ENCODE measurements around the gene ILF3.

Gene ILF3

GRCh38 chr19:10686661-10687517 lies 32.7 kb downstream of the ILF3 start:
- no peak for DNase-seq (ENCODE audit: low read depth in 1 of 2, low spot score in 1 of 2)
- TF ChIP-seq REST (IDR thresholded peaks at IDR 0.05; ENCODE audit: insufficient replicate concordance, low read depth) (no peak), GABPA (IDR thresholded peaks at IDR 0.05; ENCODE audit: low read depth) (no peak), CTCF (IDR thresholded peaks at IDR 0.05; ENCODE audit: insufficient read depth, low read length) (no peak), SPI1 (IDR thresholded peaks at IDR 0.05; ENCODE audit: borderline replicate concordance, low read depth) (no peak), POLR2AphosphoS5 (IDR thresholded peaks at IDR 0.05; ENCODE audit: low read depth) (no peak)
- no peaks in the 10 kb centered on the region for H3K27me3 ChIP-seq (ENCODE audit: insufficient read depth, poor library complexity, severe bottlenecking)
- H3K27ac ChIP-seq (replicated peaks) = no peak overlapping the region
- no peak overlapping the region for H3K4me3 ChIP-seq (replicated peaks; ENCODE audit: insufficient read depth, low read length)

GRCh38 chr19:10687518-10688288 lies 33.6 kb downstream of the ILF3 start:
- Histone ChIP-seq H3K27me3 (ENCODE audit: insufficient read depth, poor library complexity, severe bottlenecking) (no peaks in the 10 kb centered on the region), H3K4me3 (replicated peaks; ENCODE audit: insufficient read depth, low read length) (no peak overlapping the region), H3K27ac (replicated peaks) (no peak overlapping the region)
- TF ChIP-seq POLR2AphosphoS5 (IDR thresholded peaks at IDR 0.05; ENCODE audit: low read depth) (peak; percentile 30; the same call in 1 of the 2 replicates), CTCF (IDR thresholded peaks at IDR 0.05; ENCODE audit: insufficient read depth, low read length) (no peak)
- no peak for DNase-seq (ENCODE audit: low read depth in 1 of 2, low spot score in 1 of 2)

- TF ChIP-seq CTCF (IDR thresholded peaks at IDR 0.05; ENCODE audit: insufficient read depth, low read length) (no peak), POLR2AphosphoS5 (IDR thresholded peaks at IDR 0.05; ENCODE audit: low read depth) (peak; percentile 59; the same call in 1 of the 2 replicates)
- DNase-seq (ENCODE audit: low read depth in 1 of 2, low spot score in 1 of 2) = no peak
Measured at GRCh38 chr19:10688545-10689280, 34.6 kb downstream of the ILF3 start.

GRCh38 chr19:10690341-10690781 lies 36.2 kb downstream of the ILF3 start:
- Histone ChIP-seq H3K4me3 (replicated peaks; ENCODE audit: insufficient read depth, low read length) (no peak overlapping the region), H3K27me3 (ENCODE audit: insufficient read depth, poor library complexity, severe bottlenecking) (no peaks in the 10 kb centered on the region), H3K27ac (replicated peaks) (no peak overlapping the region)
- peak in 1 of 2 experiments; percentile 22 for DNase-seq (ENCODE audit: low read depth in 1 of 2, low spot score in 1 of 2)
- TF ChIP-seq SPI1 (IDR thresholded peaks at IDR 0.05; ENCODE audit: borderline replicate concordance, low read depth) (no peak), REST (IDR thresholded peaks at IDR 0.05; ENCODE audit: insufficient replicate concordance, low read depth) (no peak), POLR2AphosphoS5 (IDR thresholded peaks at IDR 0.05; ENCODE audit: low read depth) (no peak; the same call in 1 of the 2 replicates), CTCF (IDR thresholded peaks at IDR 0.05; ENCODE audit: insufficient read depth, low read length) (no peak), GABPA (IDR thresholded peaks at IDR 0.05; ENCODE audit: low read depth) (no peak)

More at GRCh38 chr19:10688545-10689280, 34.6 kb downstream of the ILF3 start:
- Histone ChIP-seq H3K27me3 (ENCODE audit: insufficient read depth, poor library complexity, severe bottlenecking) (no peaks in the 10 kb centered on the region), H3K4me3 (replicated peaks; ENCODE audit: insufficient read depth, low read length) (no peak overlapping the region), H3K27ac (replicated peaks) (no peak overlapping the region)
